ENCODE measurements around the gene ARHGEF28. TPM values are rescaled to one million over a fixed set of nuclear protein-coding genes. Genes with fewer than 3 reads are reported as not detected.

The ARHGEF28 gene
- total RNA-seq, 1 donor from 2014 or later = 2.1 TPM

GRCh38 chr5:73664796-73665195 is 38.8 kb downstream of the ARHGEF28 start:
- no peaks in the 10 kb centered on the region for H3K4me1 ChIP-seq
- no peaks in the 10 kb centered on the region for H3K9me3 ChIP-seq (replicated peaks)
- intact Hi-C loops (cut with micrococcal nuclease) = no loop called here
- no peak overlapping the region for H3K4me3 ChIP-seq
- H3K27me3 ChIP-seq (ENCODE audit: low read depth) = no peaks in the 10 kb centered on the region
- TF ChIP-seq CTCF (IDR thresholded peaks at IDR 0.05; ENCODE audit: borderline replicate concordance) = no peak
- no peak for DNase-seq
- no peak overlapping the region for H3K27ac ChIP-seq (replicated peaks)
- H3K36me3 ChIP-seq = no peaks in the 10 kb centered on the region

DNA sequence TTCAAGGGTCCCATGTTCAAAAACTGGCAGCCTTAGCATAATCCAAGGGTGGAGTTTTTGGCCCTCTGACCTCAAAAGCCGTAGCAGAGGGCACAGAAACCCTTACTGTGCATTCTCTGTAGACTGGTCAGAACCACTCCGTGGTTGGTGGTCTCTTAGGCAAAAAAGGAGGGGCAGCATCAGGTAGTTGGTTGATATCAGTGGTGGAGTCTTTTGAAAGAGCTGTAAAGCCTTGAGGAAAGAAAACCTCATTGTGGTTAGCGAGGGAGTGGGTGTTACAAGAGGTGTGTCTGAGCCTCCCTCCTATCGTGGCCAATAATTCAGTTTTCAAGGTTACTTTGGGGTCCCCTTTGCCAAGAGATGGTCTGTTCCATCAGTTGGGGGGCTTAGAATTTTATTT is 40.9 kb downstream of the ARHGEF28 start:
- Histone ChIP-seq H3K27me3 (ENCODE audit: low read depth) (no peaks in the 10 kb centered on the region), H3K9me3 (replicated peaks) (no peaks in the 10 kb centered on the region), H3K4me3 (no peak overlapping the region), H3K27ac (replicated peaks) (no peak overlapping the region), H3K36me3 (no peaks in the 10 kb centered on the region), H3K4me1 (no peaks in the 10 kb centered on the region)
- DNase-seq = no peak
- intact Hi-C loops (cut with micrococcal nuclease) = no loop called here
- no peak for TF ChIP-seq CTCF (IDR thresholded peaks at IDR 0.05; ENCODE audit: borderline replicate concordance)

- Histone ChIP-seq H3K4me3 (no peak overlapping the region), H3K9me3 (replicated peaks) (no peaks in the 10 kb centered on the region), H3K36me3 (no peaks in the 10 kb centered on the region), H3K27me3 (ENCODE audit: low read depth) (no peaks in the 10 kb centered on the region), H3K4me1 (peaks cover under 1% of the 10 kb centered on the region), H3K27ac (replicated peaks) (no peak overlapping the region)
- intact Hi-C loops (cut with micrococcal nuclease) = no loop called here
- no peak for DNase-seq
- TF ChIP-seq CTCF (IDR thresholded peaks at IDR 0.05; ENCODE audit: borderline replicate concordance) = no peak
Measured at GRCh38 chr5:73668017-73668416, 42.0 kb downstream of the ARHGEF28 start.

DNA sequence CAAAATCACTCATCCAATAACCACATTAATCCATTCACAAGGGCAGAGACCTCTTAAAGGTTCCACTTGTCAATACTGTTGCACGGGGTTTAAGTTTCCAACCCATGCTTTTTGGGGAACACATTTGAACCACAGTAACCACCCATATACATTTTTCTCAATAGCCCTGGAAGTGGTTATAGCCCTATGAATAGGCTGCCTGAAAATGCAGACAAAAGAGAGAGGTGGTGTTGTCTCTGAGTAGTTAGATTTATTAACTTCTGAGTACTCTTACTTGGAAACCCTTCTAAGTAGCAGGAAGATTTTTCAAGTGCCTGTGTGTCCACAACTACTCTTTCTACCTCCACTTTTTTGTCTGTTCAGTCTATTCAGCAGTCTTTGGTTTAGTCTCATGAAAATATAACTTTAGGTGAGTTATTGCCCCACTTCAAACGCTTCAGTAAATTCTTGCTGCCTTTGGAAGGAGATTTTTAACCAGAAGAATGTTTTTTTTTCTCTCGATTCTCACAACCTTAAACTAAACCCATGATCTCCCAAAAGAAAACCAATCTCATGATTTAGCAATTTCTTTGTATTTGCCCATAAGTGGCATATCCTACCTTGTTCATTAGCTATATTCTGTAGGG is 42.6 kb downstream of the ARHGEF28 start:
- DNase-seq = no peak
- TF ChIP-seq CTCF (IDR thresholded peaks at IDR 0.05; ENCODE audit: borderline replicate concordance) = no peak
- Histone ChIP-seq H3K27me3 (ENCODE audit: low read depth) (no peaks in the 10 kb centered on the region), H3K4me3 (no peak overlapping the region), H3K27ac (replicated peaks) (no peak overlapping the region), H3K36me3 (no peaks in the 10 kb centered on the region), H3K9me3 (replicated peaks) (no peaks in the 10 kb centered on the region), H3K4me1 (peaks cover 2% of the 10 kb centered on the region)
- intact Hi-C loops (cut with micrococcal nuclease) = no loop called here

DNA sequence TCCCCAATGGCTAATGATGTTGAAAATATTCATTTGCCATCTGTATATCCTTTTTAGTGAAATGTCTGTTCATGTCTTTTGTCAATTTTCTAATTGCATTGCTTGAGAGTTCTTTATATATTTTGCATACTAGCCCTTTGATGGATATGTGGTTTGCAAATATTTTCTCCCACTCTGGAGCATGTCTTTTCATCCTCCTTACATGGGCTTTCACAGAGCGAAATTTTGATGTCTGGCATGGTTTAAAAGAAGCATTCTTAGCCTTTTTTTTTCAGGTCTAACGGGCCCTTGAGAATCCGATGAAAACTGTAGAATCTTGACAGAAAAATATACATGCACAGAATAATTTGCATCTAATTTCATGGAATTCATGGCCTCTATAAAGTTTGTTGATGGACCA is 44.7 kb downstream of the ARHGEF28 start:
- peaks cover 9% of the 10 kb centered on the region for H3K4me1 ChIP-seq
- no peaks in the 10 kb centered on the region for H3K27me3 ChIP-seq (ENCODE audit: low read depth)
- intact Hi-C loops (cut with micrococcal nuclease) = no loop called here
- H3K4me3 ChIP-seq = no peak overlapping the region
- no peak for DNase-seq
- H3K27ac ChIP-seq (replicated peaks) = no peak overlapping the region
- H3K9me3 ChIP-seq (replicated peaks) = no peaks in the 10 kb centered on the region
- H3K36me3 ChIP-seq = no peaks in the 10 kb centered on the region
- no peak for TF ChIP-seq CTCF (IDR thresholded peaks at IDR 0.05; ENCODE audit: borderline replicate concordance)
